Adipocyte (in vitro differentiated cells): ENCODE data around the gene PSG3.
"Not testable (repeated sequence)": the region's sequence is repeated elsewhere in the genome, so short reads cannot be mapped to it uniquely, and the experiment has no call there.

Experiments
- DNase-seq: peaks from one replicate; pipeline ENCODE4 v3.0.0-alpha.2; 2015; ENCODE audit warnings: low read depth
- H3K27me3 ChIP-seq: replicated peaks from 2 replicates; pipeline ENCODE4 v1.7.0; 2013; ENCODE audit warnings: mild to moderate bottlenecking, low read length, moderate library complexity; ENCODE audit not compliant: control insufficient read depth, insufficient read depth
- H3K36me3 ChIP-seq: 2 replicates; pipeline ENCODE4 v1.7.0; 2013; ENCODE audit warnings: low read length, mild to moderate bottlenecking, moderate library complexity; ENCODE audit not compliant: control insufficient read depth, insufficient read depth, severe bottlenecking
- H3K4me1 ChIP-seq: 2 replicates; pipeline ENCODE4 v1.7.0; 2013; ENCODE audit warnings: mild to moderate bottlenecking, low read length, moderate library complexity; ENCODE audit not compliant: control insufficient read depth, insufficient read depth
- H3K4me3 ChIP-seq: 2 replicates; pipeline ENCODE4 v1.7.0; 2013; ENCODE audit warnings: mild to moderate bottlenecking, low read length, moderate library complexity
- H3K9ac ChIP-seq: 2 replicates; pipeline ENCODE4 v1.7.0; 2013; ENCODE audit warnings: mild to moderate bottlenecking, low read length, moderate library complexity
- H3K9me3 ChIP-seq: 2 replicates; pipeline ENCODE4 v1.7.0; 2013; ENCODE audit warnings: mild to moderate bottlenecking, low read length, moderate library complexity; ENCODE audit not compliant: control insufficient read depth

PSG3 gene

GRCh38 chr19:42740381-42740780 is at the start of gene PSG3:
Gene PSG3 (minus strand): TSS chr19:42740481. CDS start chr19:42740384, 97 bp downstream.
- not testable (repeated sequence) for H3K36me3 ChIP-seq, DNase-seq, H3K9me3 ChIP-seq, H3K4me1 ChIP-seq, H3K9ac ChIP-seq, H3K27me3 ChIP-seq, H3K4me3 ChIP-seq

DNA sequence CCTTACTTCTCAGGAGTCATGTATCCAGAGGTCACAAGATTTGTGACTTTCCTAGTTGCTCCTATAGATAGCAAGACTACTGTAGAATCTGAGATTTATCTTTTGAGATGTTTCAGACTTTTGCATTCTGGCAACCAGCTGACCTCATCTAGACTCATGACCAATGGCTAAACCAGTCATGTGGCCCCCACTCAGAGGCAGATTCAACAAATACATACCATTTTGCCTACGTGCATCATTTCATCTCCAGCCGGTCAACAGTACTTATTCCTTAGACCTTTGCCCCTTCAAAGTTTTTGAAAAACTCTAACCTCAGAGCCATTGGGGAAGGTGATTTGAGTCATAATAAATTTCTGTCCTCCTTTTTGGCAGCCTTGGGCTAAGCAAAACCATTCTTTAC is 48.5 kb upstream of the PSG3 start:
- H3K4me3 ChIP-seq, H3K9ac ChIP-seq, DNase-seq, H3K4me1 ChIP-seq, H3K27me3 ChIP-seq, H3K9me3 ChIP-seq, H3K36me3 ChIP-seq: not testable (repeated sequence)

DNA sequence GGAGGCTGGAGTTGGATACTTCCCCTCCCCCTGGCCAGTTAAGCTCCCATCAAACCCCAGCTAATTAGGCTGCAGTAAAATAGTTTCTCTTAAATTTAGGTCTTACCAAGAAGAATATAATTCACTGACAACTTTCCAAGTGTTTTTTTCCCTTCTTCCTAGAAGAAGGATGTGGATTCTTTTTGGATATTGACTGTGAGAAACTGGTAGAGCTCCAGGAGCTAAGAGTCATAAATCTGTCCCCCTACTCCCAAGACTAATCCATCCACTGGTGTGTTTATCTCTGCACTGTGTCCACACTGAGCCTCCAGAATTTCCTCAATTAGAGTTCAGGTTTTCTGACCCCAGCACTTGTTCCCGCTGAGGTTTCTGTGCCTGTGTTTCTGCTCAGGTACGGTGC is 47.5 kb upstream of the PSG3 start:
- H3K4me3 ChIP-seq, H3K4me1 ChIP-seq, DNase-seq, H3K9me3 ChIP-seq, H3K27me3 ChIP-seq, H3K9ac ChIP-seq, H3K36me3 ChIP-seq: not testable (repeated sequence)

- not testable (repeated sequence) for H3K27me3 ChIP-seq, H3K36me3 ChIP-seq, H3K9ac ChIP-seq, H3K9me3 ChIP-seq, H3K4me1 ChIP-seq
- peak overlapping the region; percentile 47 for H3K4me3 ChIP-seq
- DNase-seq, result peak; percentile 92
These were observed 36.7 kb upstream of the PSG3 start for GRCh38 chr19:42776750-42777612.

- not testable (repeated sequence) for H3K36me3 ChIP-seq, H3K4me1 ChIP-seq, H3K9ac ChIP-seq, DNase-seq, H3K4me3 ChIP-seq, H3K9me3 ChIP-seq, H3K27me3 ChIP-seq
These were observed 34.4 kb upstream of the PSG3 start for GRCh38 chr19:42774510-42775158.

DNA sequence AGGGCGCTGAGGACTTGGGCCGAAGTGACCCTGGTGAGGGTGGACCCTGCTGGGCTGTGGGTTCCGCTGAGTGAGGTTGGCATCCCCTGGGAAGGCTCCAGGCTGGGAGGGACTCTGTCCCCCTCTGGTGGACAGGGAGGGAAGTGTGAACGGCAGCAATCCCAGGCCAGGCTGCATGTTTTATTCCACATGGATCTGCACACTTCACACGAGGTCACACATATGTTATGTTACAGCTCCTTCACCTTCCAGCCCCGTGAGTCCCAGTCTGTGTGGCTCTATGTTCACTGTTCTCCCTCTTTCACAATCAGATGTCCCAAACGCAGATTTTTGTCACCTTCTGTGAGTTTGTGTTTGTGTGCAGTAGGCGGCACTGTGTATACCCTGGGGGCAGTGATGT is 27.0 kb upstream of the PSG3 start:
- not testable (repeated sequence) for DNase-seq, H3K27me3 ChIP-seq, H3K9ac ChIP-seq, H3K4me3 ChIP-seq, H3K36me3 ChIP-seq, H3K4me1 ChIP-seq, H3K9me3 ChIP-seq

DNA sequence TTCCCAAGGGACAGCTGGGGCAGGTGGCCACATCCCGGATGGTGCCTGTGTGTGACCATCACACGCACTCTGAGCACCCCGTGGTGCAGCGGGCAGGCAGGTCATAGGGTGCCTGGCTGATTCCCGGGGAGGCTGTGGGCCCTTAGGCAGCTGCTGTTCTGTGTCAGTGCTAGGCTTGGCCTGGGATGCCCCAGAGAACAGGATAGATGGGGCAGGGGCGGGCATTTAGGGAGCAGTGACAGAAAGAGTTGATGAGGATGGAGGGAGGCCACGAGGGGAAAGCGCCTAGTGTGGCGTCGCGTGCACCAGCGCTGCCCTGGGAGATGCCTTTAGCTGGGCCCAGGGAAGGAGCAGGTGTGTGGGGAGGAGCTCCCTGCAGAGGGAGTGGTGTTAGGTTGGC is 26.6 kb upstream of the PSG3 start:
- H3K4me3 ChIP-seq, DNase-seq, H3K36me3 ChIP-seq, H3K9ac ChIP-seq, H3K9me3 ChIP-seq, H3K27me3 ChIP-seq, H3K4me1 ChIP-seq: not testable (repeated sequence)

DNA sequence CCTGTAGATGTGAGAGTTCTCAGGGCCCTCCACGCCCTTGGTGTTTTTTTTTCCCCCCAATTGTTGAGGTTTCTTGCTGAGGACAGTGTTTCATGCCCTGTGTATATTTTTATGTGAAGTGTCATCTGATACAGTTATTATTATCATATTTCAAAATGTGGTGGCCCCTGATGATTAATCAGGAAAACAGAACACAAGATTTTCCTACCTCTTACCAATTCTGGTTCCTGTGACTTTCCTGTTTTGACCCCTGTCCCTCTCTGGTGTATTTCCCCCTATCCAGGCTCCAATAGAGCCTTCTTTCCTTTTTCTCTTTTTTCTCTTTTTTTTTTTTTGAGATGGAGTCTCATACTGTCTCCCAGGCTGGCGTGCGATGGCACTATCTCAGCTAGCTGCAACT is 24.6 kb upstream of the PSG3 start:
- no peaks in the 10 kb centered on the region for H3K27me3 ChIP-seq
- H3K4me1 ChIP-seq, result peaks cover 9% of the 10 kb centered on the region
- H3K36me3 ChIP-seq, result no peaks in the 10 kb centered on the region
- DNase-seq, result no peak
- no peaks in the 10 kb centered on the region for H3K9me3 ChIP-seq
- H3K4me3 ChIP-seq, result no peak overlapping the region
- H3K9ac ChIP-seq, result no peak overlapping the region

- Histone ChIP-seq H3K4me1 (peaks cover 9% of the 10 kb centered on the region), H3K36me3 (no peaks in the 10 kb centered on the region), H3K27me3 (no peaks in the 10 kb centered on the region), H3K4me3 (no peak overlapping the region), H3K9ac (no peak overlapping the region), H3K9me3 (no peaks in the 10 kb centered on the region)
- no peak for DNase-seq
These were observed 22.5 kb upstream of the PSG3 start for GRCh38 chr19:42762789-42763188.

DNA sequence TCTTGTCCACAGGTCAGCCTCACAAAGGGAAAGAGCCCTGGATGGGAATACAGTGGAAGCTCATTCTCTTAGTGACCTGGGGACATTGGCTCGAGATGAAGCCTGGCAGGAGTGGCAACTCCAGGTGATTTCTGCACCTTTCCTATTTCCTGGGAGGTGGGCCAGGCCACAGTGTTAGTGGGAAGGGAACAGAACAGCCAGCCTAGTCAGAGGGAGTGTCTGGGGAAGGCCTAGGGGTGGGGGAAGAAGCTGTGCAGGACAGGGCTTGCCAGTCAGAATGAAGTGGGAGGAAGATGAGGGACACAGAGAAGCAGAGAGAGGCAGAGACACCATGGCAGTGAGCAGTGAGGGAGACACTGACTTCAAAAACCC is 21.6 kb upstream of the PSG3 start:
- not testable (repeated sequence) for H3K4me1 ChIP-seq, DNase-seq, H3K36me3 ChIP-seq, H3K9me3 ChIP-seq, H3K4me3 ChIP-seq, H3K27me3 ChIP-seq, H3K9ac ChIP-seq

DNA sequence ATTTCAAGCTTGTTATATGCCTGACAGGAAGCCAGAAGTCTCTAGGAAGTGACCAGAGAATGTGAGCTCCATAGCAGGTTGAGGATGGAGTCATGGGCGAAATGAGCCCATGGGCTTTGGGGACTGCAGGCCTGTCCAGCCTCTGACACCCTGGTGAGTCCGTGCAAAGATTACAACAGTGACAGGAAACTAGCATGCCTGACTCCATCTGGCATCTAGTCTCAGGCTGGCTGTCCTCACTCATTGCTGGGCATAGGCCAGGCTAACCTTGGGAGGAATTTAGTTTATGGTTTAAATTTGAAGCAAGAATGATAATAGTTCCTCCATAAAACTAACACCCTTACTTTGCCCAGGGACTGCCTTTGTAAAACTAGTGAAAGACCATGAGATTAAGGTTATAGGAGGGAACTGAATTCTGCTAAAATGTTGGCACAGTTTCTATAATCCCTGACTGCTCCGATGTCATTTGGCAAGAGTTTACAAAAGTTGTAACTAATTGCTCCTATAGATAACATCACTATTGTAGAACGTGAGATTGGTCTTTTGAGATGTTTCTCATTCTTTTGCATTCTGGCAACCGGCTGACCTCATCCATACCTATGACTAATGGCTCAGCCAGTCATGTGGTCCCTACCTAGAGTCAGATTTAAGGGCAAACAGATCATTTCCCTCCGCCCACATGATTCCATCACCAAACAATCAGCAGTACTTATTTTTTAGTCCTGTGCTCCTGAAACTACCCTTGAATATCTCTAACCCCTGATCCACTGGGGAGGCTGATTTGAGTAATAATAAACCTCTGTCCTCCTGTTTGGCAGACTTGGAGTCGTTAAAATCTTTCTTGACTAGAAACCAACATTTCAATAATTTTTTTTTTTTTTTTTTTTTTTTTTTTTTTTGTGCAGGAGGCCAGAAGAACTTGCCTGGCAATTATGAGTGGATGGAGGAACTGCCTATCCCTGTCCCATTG is 21.0 kb upstream of the PSG3 start:
- H3K4me3 ChIP-seq, H3K9ac ChIP-seq, H3K36me3 ChIP-seq, H3K27me3 ChIP-seq, H3K9me3 ChIP-seq, H3K4me1 ChIP-seq: not testable (repeated sequence)
- peak; percentile 76 for DNase-seq
